CD4-positive, alpha-beta T cell treated with Interleukin-2 at 100 ng/mL for 4 hours (primary cell): ENCODE data around the gene MTSS2.

Experiments used
- DNase-seq: peaks from one replicate; pipeline ENCODE4 v3.0.0-alpha.2; 2020; ENCODE audit warnings: low spot score

The MTSS2 gene

GRCh38 chr16:70700101-70701020 lies 14.5 kb upstream of the MTSS2 start:
- no peak for DNase-seq

DNA sequence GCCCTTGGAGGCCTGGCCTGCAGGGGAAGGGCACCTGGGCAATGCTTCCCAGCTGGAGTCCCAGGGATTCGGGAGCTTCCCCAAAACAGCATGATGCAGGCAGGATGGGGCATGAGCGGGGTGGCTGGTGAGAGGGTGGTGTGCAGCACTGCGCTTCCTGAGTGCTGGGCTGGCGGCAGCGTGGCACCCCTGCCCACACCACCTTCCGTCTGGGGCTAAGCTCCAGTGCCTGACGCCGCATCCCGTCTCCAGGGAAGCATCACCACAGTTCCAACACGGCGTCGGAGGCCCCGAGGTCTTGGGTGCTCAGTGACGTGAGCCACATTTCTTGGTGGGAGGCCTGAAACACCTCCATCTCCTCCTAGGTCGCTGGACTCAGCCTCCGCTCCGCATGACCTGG lies 13.8 kb upstream of the MTSS2 start:
- DNase-seq = no peak

- DNase-seq = no peak
These were observed 13.0 kb upstream of the MTSS2 start for GRCh38 chr16:70698901-70699300.

DNA sequence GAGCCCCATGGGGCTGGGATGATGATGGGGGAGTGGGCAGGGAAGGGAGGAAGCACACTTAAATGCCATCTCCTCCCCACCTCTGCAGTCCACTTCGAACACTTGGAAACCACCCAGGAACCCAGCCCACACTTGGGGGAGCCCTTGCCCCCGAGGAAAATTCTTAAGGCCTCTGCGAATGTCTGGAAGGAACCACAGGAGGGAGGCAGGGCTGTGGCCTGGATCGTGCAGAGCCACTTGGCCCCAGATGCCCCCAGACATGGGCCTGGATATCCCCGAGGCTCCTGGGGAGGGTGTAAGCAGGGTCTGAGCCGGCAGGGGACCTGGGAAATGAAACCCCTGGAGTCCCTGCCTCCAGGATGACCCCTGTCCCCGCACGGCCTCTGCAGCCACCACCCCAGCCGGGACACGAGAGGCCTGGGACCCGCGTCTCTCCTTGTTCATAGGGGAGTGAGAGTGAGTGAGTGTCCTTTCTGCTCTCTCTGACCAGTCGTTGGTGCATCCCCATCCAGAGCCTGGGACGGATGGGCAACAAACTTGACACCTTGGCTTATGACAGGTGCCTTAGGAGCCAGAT lies 11.8 kb upstream of the MTSS2 start:
- DNase-seq = no peak

- DNase-seq = no peak
These were observed 11.2 kb upstream of the MTSS2 start for GRCh38 chr16:70696952-70697593.

GRCh38 chr16:70696355-70696754 lies 10.5 kb upstream of the MTSS2 start:
- no peak for DNase-seq

DNA sequence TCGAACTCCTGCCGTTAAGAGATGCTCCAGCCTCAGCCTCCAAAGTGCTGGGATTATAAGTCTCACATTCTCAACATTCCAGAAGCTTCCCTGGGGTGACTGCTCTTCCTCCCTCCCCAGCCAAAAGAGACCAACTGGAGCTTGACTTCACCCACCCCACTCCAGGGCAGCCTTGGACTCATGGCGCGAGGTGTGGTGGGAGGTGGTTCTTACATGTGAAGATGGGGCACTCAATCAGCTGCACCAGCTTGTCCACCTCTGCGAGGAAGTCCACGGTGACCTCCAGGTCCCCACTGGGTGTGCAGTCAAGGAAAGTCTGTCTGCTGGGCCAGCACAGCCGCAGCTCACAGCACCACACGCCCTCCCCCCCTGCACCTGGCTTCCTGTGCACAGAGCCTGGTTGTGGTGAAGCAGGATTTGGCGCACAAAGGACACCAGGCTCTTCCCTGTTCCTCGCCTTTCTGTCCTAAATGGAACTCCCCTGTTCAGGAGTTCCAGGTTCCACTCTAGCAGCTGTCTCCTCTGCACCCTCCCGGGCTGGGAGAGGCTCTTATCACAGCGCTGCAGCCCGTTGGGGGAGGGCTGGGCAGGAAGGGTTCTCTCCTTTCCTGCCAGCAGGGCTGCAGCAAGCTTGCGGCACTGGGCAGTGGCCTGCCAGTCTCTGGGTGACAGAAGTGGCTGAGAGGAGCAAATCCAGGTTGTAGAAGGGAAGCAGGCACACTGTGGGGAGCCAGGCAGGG lies 9.6 kb upstream of the MTSS2 start:
- DNase-seq = no peak

DNA sequence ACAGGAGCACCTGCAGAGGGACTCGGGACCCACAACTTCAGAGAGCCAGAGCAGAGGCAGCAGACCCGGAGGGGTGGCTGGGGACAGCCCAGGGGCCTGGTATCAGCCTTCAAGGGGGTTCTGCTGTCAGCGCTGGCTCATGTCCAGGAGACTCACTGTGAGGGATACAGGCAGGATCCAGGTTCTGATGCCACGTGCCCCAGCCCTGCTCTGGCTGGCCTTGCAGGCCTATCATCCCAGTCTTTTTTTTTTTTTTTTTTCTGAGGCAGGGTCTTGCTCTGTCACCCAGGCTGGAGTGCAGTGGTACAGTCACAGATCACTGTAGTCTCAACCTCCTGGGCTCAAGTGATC lies 9.0 kb upstream of the MTSS2 start:
- DNase-seq = no peak

- DNase-seq = no peak
These were observed 8.4 kb upstream of the MTSS2 start for GRCh38 chr16:70694088-70694867.

- no peak for DNase-seq
These were observed 7.2 kb upstream of the MTSS2 start for GRCh38 chr16:70692873-70693671.

GRCh38 chr16:70692130-70692872 lies 6.4 kb upstream of the MTSS2 start:
- no peak for DNase-seq

- DNase-seq = no peak
These were observed 5.6 kb upstream of the MTSS2 start for GRCh38 chr16:70691223-70692129.

DNA sequence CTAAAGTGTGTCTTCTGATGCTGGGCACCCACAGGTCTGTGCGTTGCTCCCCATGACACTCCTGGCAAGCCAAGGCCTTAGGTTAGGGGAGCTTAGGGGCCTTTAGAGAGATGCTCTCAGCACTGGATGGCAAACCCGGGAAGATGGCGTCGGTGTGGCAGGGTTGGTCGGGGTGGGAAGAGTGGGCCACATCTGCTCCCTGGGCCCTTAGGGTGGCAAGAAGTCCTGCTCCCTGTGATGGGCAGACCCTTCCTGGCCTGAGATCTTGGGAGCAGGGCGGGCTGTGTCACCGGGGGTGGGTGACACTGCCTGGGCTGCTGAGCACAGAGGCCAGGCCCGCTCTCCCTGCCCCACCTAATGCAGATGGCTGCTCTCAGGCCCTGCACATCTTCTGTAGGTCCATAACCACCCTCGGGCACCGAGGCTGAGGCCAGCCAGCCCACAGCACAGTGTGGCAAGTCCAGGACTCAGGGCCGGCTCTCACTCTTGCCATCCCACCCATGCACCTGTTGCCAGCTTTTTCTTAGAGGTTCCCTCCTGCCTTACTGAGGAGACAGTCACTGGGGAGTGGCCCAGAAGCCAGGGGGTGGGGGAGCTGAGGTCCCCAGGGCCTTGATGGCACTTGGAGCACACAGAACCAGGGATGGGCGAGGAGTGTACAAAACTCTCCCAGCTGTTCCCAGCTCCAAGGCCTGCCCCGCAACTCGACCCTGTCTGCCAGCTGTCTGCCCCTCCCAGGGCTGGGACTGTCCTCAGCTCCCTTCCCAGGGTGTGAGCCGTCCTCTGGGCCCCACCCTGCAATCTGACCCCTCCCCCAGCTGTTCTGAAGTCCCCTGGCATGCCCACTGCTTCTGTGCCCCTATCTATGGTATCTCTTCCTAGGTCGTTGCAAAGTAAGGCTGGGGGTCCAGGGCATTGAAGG lies 4.4 kb upstream of the MTSS2 start:
- DNase-seq = no peak

DNA sequence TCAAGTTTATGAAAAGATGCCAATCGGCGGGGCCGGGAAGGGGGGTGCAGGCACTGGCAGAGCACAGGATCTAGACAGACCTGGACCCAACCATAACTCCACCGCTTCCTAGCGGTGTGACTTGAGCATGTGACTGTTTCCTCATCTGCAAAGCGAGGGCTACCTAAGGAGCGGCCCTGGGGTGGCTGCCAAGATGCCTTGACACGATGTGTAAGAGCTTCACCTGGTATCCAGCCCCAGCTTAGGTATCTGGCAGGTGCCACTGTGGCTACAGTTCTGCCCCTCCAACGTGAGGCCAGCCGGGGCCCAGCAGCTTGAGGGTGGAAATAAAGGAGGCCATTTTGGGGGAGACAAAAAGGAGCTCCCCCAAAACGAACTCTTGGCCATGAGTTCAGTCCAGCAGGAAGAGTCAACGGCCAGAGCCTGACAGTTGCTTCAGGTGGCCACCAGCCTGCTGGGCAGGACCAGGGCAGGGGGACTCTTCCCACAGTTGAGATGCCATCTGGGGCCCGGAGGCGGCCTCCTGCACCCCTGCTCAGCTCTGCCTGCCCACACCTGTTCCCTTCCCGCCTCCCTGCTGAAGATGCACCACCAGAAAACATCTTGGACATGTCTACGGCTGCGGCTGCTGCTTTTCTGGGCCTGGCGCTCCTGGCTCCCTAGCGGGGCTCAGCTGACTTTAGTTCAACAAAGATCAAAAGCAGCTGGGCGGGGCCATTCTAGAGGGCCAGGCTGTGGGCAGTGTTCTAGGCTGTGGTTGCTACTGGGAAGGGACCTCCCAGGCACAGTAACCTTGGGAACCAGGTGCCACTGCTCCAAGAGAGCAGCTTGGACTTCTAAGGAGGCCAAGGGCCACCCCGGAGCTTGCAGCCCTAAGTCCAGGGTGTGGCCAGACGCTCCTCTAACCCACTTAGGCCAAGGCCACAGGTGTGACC lies 3.4 kb upstream of the MTSS2 start:
- no peak for DNase-seq

GRCh38 chr16:70688246-70688742 lies 2.4 kb upstream of the MTSS2 start:
- no peak for DNase-seq

GRCh38 chr16:70687671-70688245 lies 1.9 kb upstream of the MTSS2 start:
- DNase-seq = no peak
